Progenitor cell of endocrine pancreas (in vitro differentiated cells): Measurements from ENCODE around the gene CHST2. TPM values are rescaled to one million over a fixed set of nuclear protein-coding genes. Genes with fewer than 3 reads are reported as not detected.

ENCODE experiments used
- DNase-seq: peaks from one replicate; pipeline ENCODE4 v3.0.0; 2021; ENCODE audit warnings: low spot score; ENCODE audit not compliant: unreplicated experiment
- H3K27ac Mint-ChIP-seq: 2 replicates; pipeline ENCODE4 v1.8.0; 2021; ENCODE audit warnings: mild to moderate bottlenecking, moderate library complexity, mixed read lengths
- H3K27me3 Mint-ChIP-seq: 2 replicates; pipeline ENCODE4 v1.8.0; 2021; ENCODE audit warnings: mixed read lengths
- H3K36me3 Mint-ChIP-seq: 2 replicates; pipeline ENCODE4 v1.8.0; 2022; ENCODE audit warnings: mixed read lengths; ENCODE audit not compliant: insufficient read depth
- H3K4me1 Mint-ChIP-seq: 2 replicates; pipeline ENCODE4 v1.8.0; 2021; ENCODE audit warnings: low read depth, mixed read lengths
- H3K4me3 Mint-ChIP-seq: 2 replicates; pipeline ENCODE4 v1.8.0; 2021; ENCODE audit warnings: low read depth, mild to moderate bottlenecking, moderate library complexity, mixed read lengths
- H3K9me3 Mint-ChIP-seq: 2 replicates; pipeline ENCODE4 v1.8.0; 2021; ENCODE audit warnings: low read depth, mixed read lengths
- total RNA-seq: library from RNA; stranded (reverse); gene quantifications from 2 replicates; pipeline ENCODE4 v1.2.1, GENCODE V29; 2021
- TF ChIP-seq, protein P1 (sequence below): fragments of 200-600 bp; sonication (generic); IDR thresholded peaks from one replicate; pipeline ENCODE4 v1.5.0; 2021; ENCODE audit warnings: antibody characterized with exemption, mild to moderate bottlenecking; ENCODE audit not compliant: unreplicated experiment

The CHST2 gene
- total RNA-seq, 1 donor from 2014 or later, result 13.2 TPM

DNA sequence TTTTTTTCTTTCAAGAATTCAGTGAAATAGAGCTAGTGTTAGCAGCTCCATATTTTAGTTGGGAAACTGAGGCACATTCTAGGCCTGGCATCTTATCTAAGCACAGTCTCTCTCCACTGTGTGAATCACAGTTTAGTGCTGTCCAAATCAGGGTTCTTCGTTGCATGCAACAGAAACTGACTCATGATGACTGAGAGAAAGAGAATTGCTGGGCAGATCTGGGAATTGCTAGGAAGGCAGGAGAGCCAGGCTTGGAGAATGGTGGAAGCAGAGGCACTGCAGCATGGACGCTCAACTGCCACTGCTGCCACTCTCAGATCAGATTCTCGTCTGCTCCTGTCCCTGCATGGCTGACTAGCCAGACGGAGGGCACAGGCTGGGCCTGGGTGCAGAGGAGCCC is 40.7 kb upstream of the CHST2 start:
- Mint-ChIP-seq H3K4me1 (no peaks in the 10 kb centered on the region), H3K27me3 (no peaks in the 10 kb centered on the region), H3K4me3 (no peak overlapping the region), H3K36me3 (no peaks in the 10 kb centered on the region), H3K9me3 (no peaks in the 10 kb centered on the region), H3K27ac (no peak overlapping the region)
- no peak for DNase-seq
- TF ChIP-seq, protein P1, sequence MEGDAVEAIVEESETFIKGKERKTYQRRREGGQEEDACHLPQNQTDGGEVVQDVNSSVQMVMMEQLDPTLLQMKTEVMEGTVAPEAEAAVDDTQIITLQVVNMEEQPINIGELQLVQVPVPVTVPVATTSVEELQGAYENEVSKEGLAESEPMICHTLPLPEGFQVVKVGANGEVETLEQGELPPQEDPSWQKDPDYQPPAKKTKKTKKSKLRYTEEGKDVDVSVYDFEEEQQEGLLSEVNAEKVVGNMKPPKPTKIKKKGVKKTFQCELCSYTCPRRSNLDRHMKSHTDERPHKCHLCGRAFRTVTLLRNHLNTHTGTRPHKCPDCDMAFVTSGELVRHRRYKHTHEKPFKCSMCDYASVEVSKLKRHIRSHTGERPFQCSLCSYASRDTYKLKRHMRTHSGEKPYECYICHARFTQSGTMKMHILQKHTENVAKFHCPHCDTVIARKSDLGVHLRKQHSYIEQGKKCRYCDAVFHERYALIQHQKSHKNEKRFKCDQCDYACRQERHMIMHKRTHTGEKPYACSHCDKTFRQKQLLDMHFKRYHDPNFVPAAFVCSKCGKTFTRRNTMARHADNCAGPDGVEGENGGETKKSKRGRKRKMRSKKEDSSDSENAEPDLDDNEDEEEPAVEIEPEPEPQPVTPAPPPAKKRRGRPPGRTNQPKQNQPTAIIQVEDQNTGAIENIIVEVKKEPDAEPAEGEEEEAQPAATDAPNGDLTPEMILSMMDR, result no peak

DNA sequence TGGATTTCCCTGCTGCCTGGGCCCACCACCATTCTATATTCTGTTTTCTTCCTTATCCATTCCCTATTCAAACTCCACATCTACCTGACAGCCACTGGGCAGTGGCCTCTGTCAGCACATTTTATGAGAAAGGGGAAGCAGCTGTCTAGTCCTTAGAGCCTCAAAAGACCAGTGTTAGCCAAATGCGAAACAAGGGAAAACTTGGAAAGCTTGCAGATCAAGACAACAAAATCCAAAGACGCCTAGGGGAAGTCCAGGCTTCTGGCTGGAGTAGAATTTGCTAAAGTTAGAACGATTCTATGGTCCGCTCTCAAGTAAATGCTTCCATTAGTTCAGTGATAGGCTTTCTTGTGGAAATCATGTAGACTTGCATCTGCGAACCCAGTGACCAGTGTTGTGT is 39.4 kb upstream of the CHST2 start:
- peaks cover 6% of the 10 kb centered on the region for H3K9me3 Mint-ChIP-seq
- no peak for DNase-seq

DNA sequence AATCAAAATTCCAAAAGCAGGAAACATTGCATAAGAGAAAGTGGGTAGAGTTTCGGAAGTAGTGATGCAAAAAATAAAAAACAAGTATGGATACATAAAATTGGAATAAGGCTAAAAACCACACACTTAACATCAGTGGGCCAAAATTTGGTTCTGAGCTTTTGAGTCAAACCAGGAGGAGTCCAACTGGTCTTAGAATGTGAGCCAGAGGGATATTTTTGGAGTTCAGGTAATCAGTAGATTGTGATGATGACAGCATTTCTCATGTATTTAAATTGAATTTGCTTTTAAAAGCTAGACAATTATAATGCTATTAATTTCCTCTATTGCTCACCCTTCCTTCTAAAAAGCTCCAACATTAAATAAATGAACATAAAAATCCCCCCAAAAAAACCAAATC is 38.2 kb upstream of the CHST2 start:
- no peak for DNase-seq
- TF ChIP-seq, protein P1, result no peak
- no peaks in the 10 kb centered on the region for H3K4me1 Mint-ChIP-seq
- no peak overlapping the region for H3K4me3 Mint-ChIP-seq
- no peaks in the 10 kb centered on the region for H3K27me3 Mint-ChIP-seq
- H3K9me3 Mint-ChIP-seq, result peaks cover 6% of the 10 kb centered on the region
- H3K36me3 Mint-ChIP-seq, result no peaks in the 10 kb centered on the region
- no peak overlapping the region for H3K27ac Mint-ChIP-seq

More for the DNA sequence above, 39.4 kb upstream of the CHST2 start:
- H3K27ac Mint-ChIP-seq, result no peak overlapping the region
- TF ChIP-seq, protein P1, result no peak
- no peaks in the 10 kb centered on the region for H3K27me3 Mint-ChIP-seq
- H3K4me3 Mint-ChIP-seq, result no peak overlapping the region
- no peaks in the 10 kb centered on the region for H3K4me1 Mint-ChIP-seq
- no peaks in the 10 kb centered on the region for H3K36me3 Mint-ChIP-seq

DNA sequence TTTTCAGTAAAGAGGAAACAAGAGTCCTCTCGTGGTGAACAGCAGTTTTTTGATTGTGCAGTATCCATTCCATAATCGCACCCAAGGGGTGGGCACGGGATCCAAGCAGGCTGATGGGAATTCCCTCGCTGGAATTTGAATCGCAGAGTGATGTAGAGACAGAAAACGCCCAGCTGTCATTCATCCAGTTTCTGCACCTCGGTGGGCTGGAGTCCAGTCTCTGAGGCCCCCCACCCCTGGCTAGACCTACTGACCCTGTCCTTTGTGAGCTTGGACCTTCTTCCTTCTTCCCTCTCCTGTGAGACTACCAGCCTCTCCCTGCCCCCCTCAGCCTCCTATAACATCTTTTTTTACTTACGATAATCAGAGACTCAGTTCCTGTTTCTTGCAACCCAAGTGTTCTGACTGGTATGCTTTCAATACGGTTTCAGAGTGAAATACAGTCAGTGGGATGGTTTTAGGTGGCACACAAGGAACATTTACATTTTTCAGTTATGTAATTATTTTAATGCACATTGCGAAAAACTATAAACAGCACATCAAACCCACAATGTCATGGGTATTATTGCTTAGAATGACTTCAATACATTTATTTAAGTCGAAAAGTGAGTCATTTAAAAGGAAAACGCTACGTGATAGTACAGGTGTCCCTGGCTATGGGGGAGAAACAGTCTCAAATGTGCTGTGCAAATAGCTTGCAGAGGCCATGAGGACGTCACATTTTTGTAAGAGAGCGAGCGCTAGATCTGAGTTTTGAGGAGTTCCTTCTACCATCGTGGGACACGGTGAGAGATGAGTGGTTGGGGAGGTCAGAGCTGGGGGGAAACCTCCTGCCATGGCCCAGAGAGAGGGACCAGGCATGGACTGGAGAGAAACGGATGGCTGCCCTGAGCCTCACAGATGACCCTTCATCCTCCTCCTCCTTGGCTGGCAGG is 37.5 kb upstream of the CHST2 start:
- no peaks in the 10 kb centered on the region for H3K4me1 Mint-ChIP-seq
- H3K9me3 Mint-ChIP-seq, result peaks cover 6% of the 10 kb centered on the region
- H3K27ac Mint-ChIP-seq, result no peak overlapping the region

DNA sequence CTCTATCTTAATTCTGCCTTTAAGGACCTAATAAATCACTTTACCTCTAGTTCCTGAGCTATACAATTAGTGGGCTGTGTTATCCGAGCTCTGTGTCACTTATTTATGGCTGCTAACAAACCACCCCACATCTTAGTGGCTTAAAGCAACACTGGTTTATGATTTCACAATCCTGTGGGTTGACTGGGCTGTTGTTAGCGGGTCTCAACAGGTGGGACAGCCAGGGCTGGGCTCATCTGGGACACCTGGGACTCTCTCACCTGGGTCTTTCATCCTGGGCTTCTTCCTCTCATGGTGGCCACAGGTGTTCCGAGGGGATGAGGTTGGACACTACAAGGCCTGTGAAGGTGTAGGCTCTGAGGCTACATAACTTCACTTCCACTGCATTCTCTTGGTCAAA is 35.8 kb upstream of the CHST2 start:
- Mint-ChIP-seq H3K36me3 (peaks cover 2% of the 10 kb centered on the region), H3K27me3 (no peaks in the 10 kb centered on the region), H3K9me3 (peaks cover 6% of the 10 kb centered on the region), H3K27ac (no peak overlapping the region), H3K4me1 (no peaks in the 10 kb centered on the region), H3K4me3 (no peak overlapping the region)
- TF ChIP-seq, protein P1, result no peak
- DNase-seq, result no peak

More for the DNA sequence above, 37.5 kb upstream of the CHST2 start:
- Mint-ChIP-seq H3K4me3 (no peak overlapping the region), H3K36me3 (no peaks in the 10 kb centered on the region), H3K27me3 (no peaks in the 10 kb centered on the region)
- TF ChIP-seq, protein P1, result no peak
- no peak for DNase-seq
